Spleen (tissue), 11 donors: Measurements from ENCODE around the gene CLIP2. TPM values are rescaled to one million over a fixed set of nuclear protein-coding genes. Genes with fewer than 3 reads are reported as not detected.
"Not testable (repeated sequence)": the region's sequence is repeated elsewhere in the genome, so short reads cannot be mapped to it uniquely, and the experiment has no call there.

ENCODE experiments used
- DNase-seq: peaks from one replicate; pipeline ENCODE4 v3.0.0-alpha.2; 2020
- H3K27ac ChIP-seq, 8 donors: fragments of 200-600 bp; sonication (generic) in 7 of 8; 1 replicate in 4 of 8; 2 replicates in 4 of 8; pipeline versions ENCODE4 v1.5.0 to v1.8.0; 2016 to 2021; ENCODE audit warnings: inconsistent platforms in 4 of 8, mild to moderate bottlenecking in 4 of 8, moderate library complexity in 1 of 8
- H3K27me3 ChIP-seq, 7 donors: fragments of 200-600 bp; sonication (generic) in 6 of 7; replicated peaks in 1 of 7; 1 replicate in 4 of 7; 2 replicates in 3 of 7; pipeline versions ENCODE4 v1.5.0 to v1.8.0; 2016 to 2021; ENCODE audit warnings: inconsistent platforms in 3 of 7, mild to moderate bottlenecking in 1 of 7
- H3K36me3 ChIP-seq, 6 donors: fragments of 200-600 bp; sonication (generic) in 5 of 6; 1 replicate in 4 of 6; 2 replicates in 2 of 6; pipeline versions ENCODE4 v1.5.0 to v1.8.0; 2016 to 2021; ENCODE audit warnings: inconsistent platforms in 2 of 6
- H3K4me1 ChIP-seq, 6 donors: fragments of 200-600 bp; sonication (generic) in 5 of 6; 1 replicate in 3 of 6; 2 replicates in 3 of 6; pipeline versions ENCODE4 v1.5.0 to v1.8.0; 2016 to 2021; ENCODE audit warnings: inconsistent platforms in 3 of 6
- H3K4me3 ChIP-seq, 8 donors: fragments of 200-600 bp; sonication (generic) in 7 of 8; 1 replicate in 4 of 8; 2 replicates in 4 of 8; pipeline versions ENCODE4 v1.5.0 to v1.8.0; 2016 to 2021; ENCODE audit warnings: inconsistent platforms in 4 of 8, mild to moderate bottlenecking in 4 of 8, moderate library complexity in 2 of 8
- H3K9me3 ChIP-seq, 8 donors: fragments of 200-600 bp; sonication (generic) in 7 of 8; 1 replicate in 4 of 8; 2 replicates in 4 of 8; pipeline versions ENCODE4 v1.5.0 to v1.8.0; 2016 to 2021; ENCODE audit warnings: inconsistent platforms in 4 of 8
- CTCF ChIP-seq, 11 experiments: fragments of 200-600 bp in 7 of 11; fragments of 450-650 bp in 4 of 11; sonication (generic) in 4 of 11; IDR thresholded peaks in 8 of 11; conservative IDR thresholded peaks in 3 of 11; 1 replicate in 7 of 11; 2 replicates in 4 of 11; pipeline versions ENCODE4 v1.4.0 to v1.8.0; 2016 to 2021; ENCODE audit warnings: antibody characterized with exemption in 11 of 11, inconsistent platforms in 4 of 11, mild to moderate bottlenecking in 1 of 11
- POLR2A ChIP-seq, 3 donors: fragments of 450-650 bp; IDR thresholded peaks; one replicate each; pipeline ENCODE4 v1.5.1; 2017; ENCODE audit warnings: antibody characterized with exemption in 3 of 3, mild to moderate bottlenecking in 1 of 3
- POLR2AphosphoS5 ChIP-seq, 3 donors: sonication (generic); formaldehyde crosslinking; IDR thresholded peaks; one replicate each; pipeline ENCODE4 v1.5.1; 2017; ENCODE audit warnings: antibody characterized with exemption in 3 of 3
- WGBS, 5 donors: extraction: QIAGEN DNeasy Blood & Tissue Kit in 3 of 5; methylation state at CpG; one replicate each; pipeline versions ENCODE4 v1.1.5 to v1.1.7; 2013 to 2018; 5-methylcytosine and 5-hydroxymethylcytosine counted together
- intact Hi-C: fragments of 100-400 bp; cut with DNase I; formaldehyde crosslinking; loops from one replicate; pipeline ENCODE4 v1.15.0; 2023; ENCODE audit warnings: low total_unique reads
- polyA plus RNA-seq, 3 donors: library from polyadenylated mRNA; stranded (reverse); fragments of 200-250 nt; gene quantifications; one replicate each; pipeline ENCODE4 v1.2.1, GENCODE V29; 2013
- total RNA-seq, 7 donors: library from RNA; depleted of rRNA in 3 of 7; stranded (reverse); fragments of >200 nt in 3 of 7; fragmentation: NEBNext Ultra II Directional in 4 of 7; extraction: Animal tissue kit (Norgen Biotek cat#: 25700) in 4 of 7; gene quantifications; one replicate each; pipeline versions ENCODE4 v1.1.0 to v1.2.1, GENCODE V29; 2016 to 2021
- donor health status: healthy with polysubstance abuse.
- donor health status: DM: no; HTN: no; CAD: no; lungs with moderate emphysema.
- donor health status: DM: no; HTN: no; CAD: no.
- donor health status: Bipolar disorder and iron deficiency.
- donor health status: healthy.
- donor health status: DM: no; HTN: no; CAD: no.
- donor health status: DM: yes; HTN: yes; CAD: no.

The CLIP2 gene
- total and polyA plus RNA-seq, 10 donors: 2.7 to 18.6 (median 16.9) TPM

- Histone ChIP-seq H3K4me1 (no peaks in the 10 kb centered on the region), H3K9me3 (peaks cover 0 to 19% (median 14%) of the 10 kb centered on the region in 8 donors), H3K4me3 (no peak overlapping the region), H3K27ac (no peak overlapping the region), H3K27me3 (peaks cover 0 to 10% (median 0%) of the 10 kb centered on the region in 7 donors), H3K36me3 (no peaks in the 10 kb centered on the region)
- TF ChIP-seq POLR2A (IDR thresholded peaks at IDR 0.05): no peak
- TF ChIP-seq CTCF (IDR thresholded peaks at IDR 0.05 in 8 of 11, conservative IDR thresholded peaks at IDR 0.05 in 3 of 11): no peak
- TF ChIP-seq POLR2AphosphoS5 (IDR thresholded peaks at IDR 0.05): no peak
- no peak for DNase-seq
- intact Hi-C loops: no loop called here
- WGBS, 5 donors: 90 to 99% (median 93%) methylated on average over 2 of the region's 2 CpGs
Observed at GRCh38 chr7:74438327-74438726, 149.1 kb downstream of the CLIP2 start.

- Histone ChIP-seq H3K36me3 (no peaks in the 10 kb centered on the region), H3K27me3 (peaks cover 0 to 10% (median 0%) of the 10 kb centered on the region in 7 donors), H3K4me1 (no peaks in the 10 kb centered on the region), H3K27ac (no peak overlapping the region), H3K4me3 (no peak overlapping the region), H3K9me3 (peaks cover 0 to 19% (median 14%) of the 10 kb centered on the region in 8 donors)
- no peak for DNase-seq
- TF ChIP-seq CTCF (IDR thresholded peaks at IDR 0.05 in 8 of 11, conservative IDR thresholded peaks at IDR 0.05 in 3 of 11) (no peak), POLR2A (IDR thresholded peaks at IDR 0.05) (no peak), POLR2AphosphoS5 (IDR thresholded peaks at IDR 0.05) (no peak)
- intact Hi-C loops: no loop called here
- 65 to 84% (median 80%) methylated on average over 4 of the region's 4 CpGs for WGBS, 5 donors
Observed at GRCh38 chr7:74439541-74439940, 150.3 kb downstream of the CLIP2 start.

- DNase-seq, intact Hi-C loops, H3K4me3 ChIP-seq, H3K27ac ChIP-seq, H3K36me3 ChIP-seq, H3K4me1 ChIP-seq: not testable (repeated sequence)
- H3K9me3 ChIP-seq: peaks cover 0 to 19% (median 14%) of the 10 kb centered on the region in 8 donors
- peaks cover 0 to 10% (median 0%) of the 10 kb centered on the region in 7 donors for H3K27me3 ChIP-seq
- 92 to 96% (median 94%) methylated on average over 3 of the region's 3 CpGs for WGBS, 5 donors
Observed at GRCh38 chr7:74440143-74440542, 150.9 kb downstream of the CLIP2 start.

GRCh38 chr7:74441801-74442200 is 152.6 kb downstream of the CLIP2 start:
- intact Hi-C loops: no loop called here
- Histone ChIP-seq H3K27me3 (peaks cover 0 to 10% (median 0%) of the 10 kb centered on the region in 7 donors), H3K36me3 (no peaks in the 10 kb centered on the region)

More at GRCh38 chr7:74441801-74442200, 152.6 kb downstream of the CLIP2 start:
- 65 to 73% (median 68%) methylated on average over 10 of the region's 10 CpGs for WGBS, 5 donors
- no peak for DNase-seq
- no peaks in the 10 kb centered on the region for H3K4me1 ChIP-seq
- H3K4me3 ChIP-seq: no peak overlapping the region
- TF ChIP-seq POLR2AphosphoS5 (IDR thresholded peaks at IDR 0.05) (no peak), CTCF (IDR thresholded peaks at IDR 0.05 in 8 of 11, conservative IDR thresholded peaks at IDR 0.05 in 3 of 11) (no peak), POLR2A (IDR thresholded peaks at IDR 0.05) (no peak)
- H3K27ac ChIP-seq: no peak overlapping the region
- peaks cover 0 to 18% (median 14%) of the 10 kb centered on the region in 8 donors for H3K9me3 ChIP-seq
